HCT116 (cell line): Measurements from ENCODE around the gene CCDC188. TPM values are rescaled to one million over a fixed set of nuclear protein-coding genes. Genes with fewer than 3 reads are reported as not detected.

ENCODE experiments used
- ATAC-seq: fragments of 200-7000 bp; cut with Tn5 transposase; 2 replicates; pipeline ENCODE4 v1.9.1; 2020; ENCODE audit warnings: mild to moderate bottlenecking, moderate library complexity
- BruUV-seq: library from RNA; stranded (reverse); fragments of 400-500 nt; replicated peaks from 2 replicates; lab custom pipeline; 2021; lab: Mats Ljungman, UMichigan
- CTCF ChIA-PET: fragments of 300-600 bp; sonication (Branson Sonifier 250); formaldehyde crosslinking; loops from one replicate; lab custom pipeline; 2021; ENCODE audit warnings: antibody characterized with exemption; lab: Charles Lee
- POLR2A ChIA-PET: fragments of 300-600, 350-600 bp; sonication (Branson Sonifier 250); formaldehyde crosslinking; loops from one replicate; lab custom pipeline; 2021; ENCODE audit warnings: antibody characterized with exemption; lab: Charles Lee
- RAD21 ChIA-PET, 2 experiments: fragments of 300-600 bp; sonication (Branson Sonifier 250); formaldehyde crosslinking; loops; one replicate each; lab custom pipeline; 2023; ENCODE audit warnings: low total read pairs in 2 of 2; ENCODE audit not compliant: uncharacterized antibody in 2 of 2, unreplicated experiment in 2 of 2, low non-redundant PET in 1 of 2; lab: Charles Lee
- DNase-seq: peaks from one replicate; pipeline ENCODE4 v3.0.0-alpha.2; 2010; ENCODE audit warnings: low read depth, low spot score
- H2AFZ ChIP-seq: fragments of 200-600 bp; shearing (Covaris generic), sonication (generic); 2 replicates; pipeline ENCODE4 v1.6.1; 2017; ENCODE audit warnings: low read depth, mixed run types, mixed read lengths, antibody characterized with exemption, low read length; ENCODE audit not compliant: poor library complexity, severe bottlenecking
- H3K27ac ChIP-seq: 2 replicates; pipeline ENCODE4 v1.5.1; 2012; ENCODE audit warnings: low read depth, low read length
- H3K27me3 ChIP-seq: fragments of 200-600 bp; sonication (generic); 2 replicates; pipeline ENCODE4 v1.6.1; 2016; ENCODE audit warnings: mixed run types, low read length, mixed read lengths; ENCODE audit not compliant: insufficient read depth
- H3K36me3 ChIP-seq, 2 experiments: fragments of 200-500 bp in 1 of 2; fragments of 200-600 bp in 1 of 2; sonication (Bioruptor generic) in 1 of 2; sonication (generic) in 1 of 2; 2 replicates each; pipeline versions ENCODE4 v1.5.1 to v1.6.1; 2014 to 2016; ENCODE audit warnings: low read length in 2 of 2, inconsistent platforms in 1 of 2, mixed read lengths in 1 of 2, mixed run types in 1 of 2; ENCODE audit not compliant: insufficient read depth in 2 of 2, control insufficient read depth in 1 of 2
- H3K4me1 ChIP-seq, 2 experiments: fragments of 200-600 bp in 1 of 2; sonication (generic) in 1 of 2; 2 replicates each; pipeline versions ENCODE4 v1.5.1 to v1.6.1; 2012 to 2017; ENCODE audit warnings: low read length in 2 of 2, inconsistent platforms in 1 of 2, mild to moderate bottlenecking in 1 of 2, mixed read lengths in 1 of 2, mixed run types in 1 of 2, moderate library complexity in 1 of 2; ENCODE audit not compliant: insufficient read depth in 2 of 2, control insufficient read depth in 1 of 2
- H3K4me2 ChIP-seq: fragments of 200-600 bp; sonication (generic); 2 replicates; pipeline ENCODE4 v1.6.1; 2017; ENCODE audit warnings: mixed run types, low read length, mixed read lengths
- H3K4me3 ChIP-seq, 2 experiments: fragments of 200-600 bp in 1 of 2; sonication (generic) in 1 of 2; replicated peaks in 1 of 2; 2 replicates each; pipeline ENCODE4 v1.5.1; 2011 to 2016; ENCODE audit warnings: low read length in 2 of 2, control low read depth in 1 of 2, low read depth in 1 of 2, mild to moderate bottlenecking in 1 of 2, mixed read lengths in 1 of 2, mixed run types in 1 of 2
- H3K79me2 ChIP-seq: fragments of 200-600 bp; sonication (generic); 2 replicates; pipeline ENCODE4 v1.6.1; 2017; ENCODE audit warnings: mild to moderate bottlenecking, mixed run types, low read length, moderate library complexity, mixed read lengths; ENCODE audit not compliant: insufficient read depth
- H3K9ac ChIP-seq: fragments of 200-600 bp; sonication (generic); 2 replicates; pipeline ENCODE4 v1.6.1; 2016; ENCODE audit warnings: low read length, mixed read lengths
- H3K9me2 ChIP-seq: fragments of 200-600 bp; sonication (generic), shearing (Covaris generic); 2 replicates; pipeline ENCODE4 v1.6.1; 2017; ENCODE audit warnings: mixed run types, mild to moderate bottlenecking, moderate library complexity; ENCODE audit not compliant: insufficient read depth
- H3K9me3 ChIP-seq, 2 experiments: fragments of 200-500 bp in 1 of 2; fragments of 200-600 bp in 1 of 2; sonication (Bioruptor generic) in 1 of 2; sonication (generic) in 1 of 2; 2 replicates each; pipeline ENCODE4 v1.6.1; 2014 to 2017; ENCODE audit warnings: low read length in 2 of 2, mixed read lengths in 2 of 2, inconsistent platforms in 1 of 2, low read depth in 1 of 2, mild to moderate bottlenecking in 1 of 2, mixed run types in 1 of 2, moderate library complexity in 1 of 2; ENCODE audit not compliant: control insufficient read depth in 1 of 2, insufficient read depth in 1 of 2
- H4K20me1 ChIP-seq: fragments of 200-600 bp; sonication (generic), shearing (Covaris generic); 2 replicates; pipeline ENCODE4 v1.6.1; 2017; ENCODE audit warnings: mixed run types, mild to moderate bottlenecking, moderate library complexity; ENCODE audit not compliant: insufficient read depth
- CBX3 ChIP-seq: IDR thresholded peaks from 2 replicates; pipeline ENCODE4 v1.6.1; 2012; ENCODE audit warnings: low read depth
- CEBPB ChIP-seq: IDR thresholded peaks from 2 replicates; pipeline ENCODE4 v1.6.1; 2012; ENCODE audit warnings: low read depth
- EGR1 ChIP-seq: IDR thresholded peaks from 2 replicates; pipeline ENCODE4 v1.6.1; 2012; ENCODE audit warnings: low read depth
- ELF1 ChIP-seq: IDR thresholded peaks from 2 replicates; pipeline ENCODE4 v1.6.1; 2012; ENCODE audit warnings: low read depth, borderline replicate concordance
- EZH2 ChIP-seq: fragments of 200-600 bp; sonication (generic); IDR thresholded peaks from 2 replicates; pipeline ENCODE4 v1.6.1; 2017; ENCODE audit warnings: antibody characterized with exemption, mixed run types
- EZH2phosphoT487 ChIP-seq: fragments of 200-600 bp; IDR thresholded peaks from 2 replicates; pipeline ENCODE4 v1.6.1; 2018; ENCODE audit warnings: antibody characterized with exemption, borderline replicate concordance
- FOSL1 ChIP-seq: IDR thresholded peaks from 2 replicates; pipeline ENCODE4 v1.6.1; 2012; ENCODE audit warnings: low read depth
- POLR2A ChIP-seq: IDR thresholded peaks from 2 replicates; pipeline ENCODE4 v1.7.0; 2011; ENCODE audit warnings: borderline replicate concordance; ENCODE audit not compliant: insufficient read depth, insufficient read length; ENCODE audit errors: extremely low read depth
- RAD21 ChIP-seq: IDR thresholded peaks from 2 replicates; pipeline ENCODE4 v1.6.1; 2012; ENCODE audit warnings: low read depth, mild to moderate bottlenecking
- SIN3A ChIP-seq: IDR thresholded peaks from 2 replicates; pipeline ENCODE4 v1.6.1; 2012; ENCODE audit warnings: low read depth
- SP1 ChIP-seq: IDR thresholded peaks from 2 replicates; pipeline ENCODE4 v1.6.1; 2012; ENCODE audit warnings: low read depth
- ZFX ChIP-seq: fragments of 450-650 bp; IDR thresholded peaks from 2 replicates; pipeline ENCODE4 v1.6.1; 2017
- ZNF274 ChIP-seq: fragments of 200-500 bp; sonication (Bioruptor generic); IDR thresholded peaks from 2 replicates; pipeline ENCODE4 v1.6.1; 2014; ENCODE audit warnings: mild to moderate bottlenecking, low read depth, low read length, inconsistent platforms
- intact Hi-C: fragments of 100-400 bp; cut with micrococcal nuclease; formaldehyde crosslinking; loops from 2 replicates; pipeline ENCODE4 v1.10.0; 2022
- total RNA-seq: library from RNA; stranded (reverse); gene quantifications from one replicate; pipeline ENCODE4 v1.2.1, GENCODE V29; 2021; ENCODE audit not compliant: unreplicated experiment
- TF ChIP-seq, protein P1 (sequence below), 3 experiments: fragments of 200-600 bp in 1 of 3; sonication (generic) in 1 of 3; IDR thresholded peaks in 2 of 3; conservative IDR thresholded peaks in 1 of 3; 2 replicates each; pipeline ENCODE4 v1.5.1; 2012 to 2017; ENCODE audit warnings: low read depth in 2 of 3, low read length in 2 of 3, antibody characterized with exemption in 1 of 3, borderline replicate concordance in 1 of 3, control low read depth in 1 of 3, mild to moderate bottlenecking in 1 of 3, mixed read lengths in 1 of 3, mixed run types in 1 of 3, moderate library complexity in 1 of 3; ENCODE audit not compliant: insufficient read depth in 1 of 3
- TF ChIP-seq, protein P2 (sequence below): IDR thresholded peaks from 2 replicates; pipeline ENCODE4 v1.6.1; 2012

The CCDC188 gene
- total RNA-seq, 1 experiment from 2014 or later: not detected

DNA sequence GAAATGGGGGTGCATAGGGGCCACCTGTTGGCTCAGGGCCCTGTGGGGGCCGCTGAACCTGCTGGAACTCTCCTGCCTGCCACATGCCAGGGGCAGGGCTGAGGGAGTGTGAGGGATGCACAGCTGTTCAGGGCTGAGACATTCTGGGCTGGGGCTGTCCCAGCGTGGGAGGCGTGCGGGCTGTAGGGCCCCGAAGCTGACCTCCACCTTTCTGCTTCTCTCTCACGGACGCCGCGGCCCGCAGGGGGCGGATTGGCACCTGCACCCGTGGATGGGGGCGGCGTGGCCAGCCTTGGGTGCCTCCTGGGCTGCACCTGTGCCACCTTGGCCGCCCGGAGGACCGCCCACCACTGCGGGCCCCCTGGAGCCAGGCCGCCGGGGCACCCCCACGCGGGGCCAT lies 4.1 kb downstream of the CCDC188 start:
- Histone ChIP-seq H3K4me2 (no peak overlapping the region), H3K4me3 (no peak overlapping the region), H3K36me3 (no peaks in the 10 kb centered on the region; a peak in 1 of 4 replicates), H3K9me2 (no peaks in the 10 kb centered on the region), H3K27ac (no peak overlapping the region), H3K9me3 (no peaks in the 10 kb centered on the region), H4K20me1 (no peaks in the 10 kb centered on the region), H3K79me2 (no peaks in the 10 kb centered on the region), H3K9ac (no peak overlapping the region), H2AFZ (no peak overlapping the region), H3K4me1 (no peaks in the 10 kb centered on the region), H3K27me3 (no peaks in the 10 kb centered on the region)
- ChIA-PET CTCF (no interaction called here), RAD21 (no interaction called here), POLR2A (no interaction called here)
- DNase-seq: no peak
- no TSS peak for BruUV-seq
- TF ChIP-seq CBX3: no peak
- no peak for TF ChIP-seq CEBPB
- TF ChIP-seq FOSL1: no peak
- TF ChIP-seq EZH2: no peak
- no peak for TF ChIP-seq EZH2phosphoT487
- no peak for TF ChIP-seq EGR1
- TF ChIP-seq RAD21: no peak
- no peak for TF ChIP-seq ELF1
- no peak for TF ChIP-seq SP1
- no peak for TF ChIP-seq SIN3A
- TF ChIP-seq ZFX: no peak
- TF ChIP-seq, protein P1, sequence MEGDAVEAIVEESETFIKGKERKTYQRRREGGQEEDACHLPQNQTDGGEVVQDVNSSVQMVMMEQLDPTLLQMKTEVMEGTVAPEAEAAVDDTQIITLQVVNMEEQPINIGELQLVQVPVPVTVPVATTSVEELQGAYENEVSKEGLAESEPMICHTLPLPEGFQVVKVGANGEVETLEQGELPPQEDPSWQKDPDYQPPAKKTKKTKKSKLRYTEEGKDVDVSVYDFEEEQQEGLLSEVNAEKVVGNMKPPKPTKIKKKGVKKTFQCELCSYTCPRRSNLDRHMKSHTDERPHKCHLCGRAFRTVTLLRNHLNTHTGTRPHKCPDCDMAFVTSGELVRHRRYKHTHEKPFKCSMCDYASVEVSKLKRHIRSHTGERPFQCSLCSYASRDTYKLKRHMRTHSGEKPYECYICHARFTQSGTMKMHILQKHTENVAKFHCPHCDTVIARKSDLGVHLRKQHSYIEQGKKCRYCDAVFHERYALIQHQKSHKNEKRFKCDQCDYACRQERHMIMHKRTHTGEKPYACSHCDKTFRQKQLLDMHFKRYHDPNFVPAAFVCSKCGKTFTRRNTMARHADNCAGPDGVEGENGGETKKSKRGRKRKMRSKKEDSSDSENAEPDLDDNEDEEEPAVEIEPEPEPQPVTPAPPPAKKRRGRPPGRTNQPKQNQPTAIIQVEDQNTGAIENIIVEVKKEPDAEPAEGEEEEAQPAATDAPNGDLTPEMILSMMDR (IDR thresholded peaks at IDR 0.05 in 2 of 3, conservative IDR thresholded peaks at IDR 0.05 in 1 of 3; ENCODE audit: borderline replicate concordance in 1 of 3, insufficient read depth in 1 of 3, low read depth in 2 of 3, low read length in 2 of 3): no peak
- ATAC-seq: no peak
- intact Hi-C loops: no loop called here

DNA sequence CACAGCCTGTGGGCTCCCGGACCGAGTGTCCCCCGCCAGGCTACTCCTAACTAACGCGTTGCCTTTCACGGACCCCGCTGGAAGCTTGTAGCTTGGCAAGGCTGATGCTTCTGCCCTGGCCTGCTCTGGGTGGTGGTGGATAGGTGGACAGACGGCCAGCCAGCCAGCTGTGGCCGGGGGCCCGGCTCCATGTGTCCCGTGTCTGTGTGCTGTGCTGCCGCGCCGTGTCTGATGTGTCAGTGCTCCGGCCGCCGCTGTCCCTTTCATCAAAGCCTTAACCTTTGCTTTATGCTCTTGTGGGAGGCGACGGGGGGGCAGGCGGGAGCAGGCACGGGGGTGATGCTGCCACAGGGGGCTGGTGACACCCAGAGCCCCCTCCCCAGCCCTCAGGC lies 5.0 kb downstream of the CCDC188 start:
- BruUV-seq: TSS peak; percentile 39
- CTCF ChIA-PET: no interaction called here

More for the DNA sequence above, 5.0 kb downstream of the CCDC188 start:
- no peaks in the 10 kb centered on the region for H3K79me2 ChIP-seq
- intact Hi-C loops: no loop called here
- ATAC-seq (no peak), DNase-seq (no peak)
- no peak overlapping the region for H3K4me3 ChIP-seq
- H2AFZ ChIP-seq: no peak overlapping the region
- no peak overlapping the region for H3K4me2 ChIP-seq
- H3K4me1 ChIP-seq: no peaks in the 10 kb centered on the region; a peak in 1 of 4 replicates
- H3K9me2 ChIP-seq: no peaks in the 10 kb centered on the region
- H3K27me3 ChIP-seq: no peaks in the 10 kb centered on the region
- H3K36me3 ChIP-seq: peaks cover 0 to 5% of the 10 kb centered on the region in 2 experiments; a peak in 1 of 4 replicates
- H3K9ac ChIP-seq: no peak overlapping the region
- RAD21 ChIA-PET: no interaction called here
- H4K20me1 ChIP-seq: no peaks in the 10 kb centered on the region
- POLR2A ChIA-PET: no interaction called here
- TF ChIP-seq ZNF274 (no peak), EGR1 (no peak), POLR2A (no peak), FOSL1 (no peak), SP1 (no peak)
- TF ChIP-seq, protein P1 (IDR thresholded peaks at IDR 0.05 in 2 of 3, conservative IDR thresholded peaks at IDR 0.05 in 1 of 3; ENCODE audit: borderline replicate concordance in 1 of 3, insufficient read depth in 1 of 3, low read depth in 2 of 3, low read length in 2 of 3): no peak
- TF ChIP-seq, protein P2, sequence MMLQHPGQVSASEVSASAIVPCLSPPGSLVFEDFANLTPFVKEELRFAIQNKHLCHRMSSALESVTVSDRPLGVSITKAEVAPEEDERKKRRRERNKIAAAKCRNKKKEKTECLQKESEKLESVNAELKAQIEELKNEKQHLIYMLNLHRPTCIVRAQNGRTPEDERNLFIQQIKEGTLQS: no peak
- H3K27ac ChIP-seq: no peak overlapping the region; the same call in 1 of the 2 replicates
- no peaks in the 10 kb centered on the region for H3K9me3 ChIP-seq
